VCaP (cell line): ENCODE measurements around the gene PNMA6F.

Experiments used
- H3K27ac ChIP-seq: fragments of 450-650 bp; 2 replicates; pipeline ENCODE4 v1.5.1; 2017
- CTCF ChIP-seq: fragments of 450-650 bp; conservative IDR thresholded peaks from 2 replicates; pipeline ENCODE4 v1.5.1; 2017; ENCODE audit warnings: mild to moderate bottlenecking, moderate library complexity

PNMA6F gene

GRCh38 chrX:153319295-153320046, 2.1 kb downstream of the PNMA6F start:
- no peak overlapping the region for H3K27ac ChIP-seq
- no peak for TF ChIP-seq CTCF

DNA sequence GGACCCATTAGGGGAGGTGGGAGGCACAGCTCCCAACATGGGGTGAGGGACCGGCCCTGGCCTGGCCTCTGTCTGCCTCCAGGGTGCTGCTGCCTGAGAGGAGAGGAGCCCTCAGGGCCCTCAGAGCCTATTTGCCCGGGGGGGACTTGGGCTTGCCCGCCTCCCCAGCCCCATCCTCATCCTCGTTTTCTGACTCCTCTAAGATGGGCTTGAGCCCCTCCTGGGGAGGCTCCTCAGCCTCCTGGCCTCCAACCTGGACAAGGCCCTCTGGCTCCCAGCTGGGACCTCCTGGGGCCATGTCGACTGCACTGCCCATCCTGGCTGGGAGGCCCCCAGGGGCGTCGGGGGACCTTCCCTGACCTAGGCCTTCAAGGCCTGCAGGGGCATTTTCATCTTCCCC, 2.8 kb downstream of the PNMA6F start:
- no peak for TF ChIP-seq CTCF
- no peak overlapping the region for H3K27ac ChIP-seq

- TF ChIP-seq CTCF: no peak
- H3K27ac ChIP-seq: no peak overlapping the region
Measured at GRCh38 chrX:153317996-153318722, 3.4 kb downstream of the PNMA6F start.

GRCh38 chrX:153317306-153317705, 4.3 kb downstream of the PNMA6F start:
- no peak overlapping the region for H3K27ac ChIP-seq
- no peak for TF ChIP-seq CTCF

DNA sequence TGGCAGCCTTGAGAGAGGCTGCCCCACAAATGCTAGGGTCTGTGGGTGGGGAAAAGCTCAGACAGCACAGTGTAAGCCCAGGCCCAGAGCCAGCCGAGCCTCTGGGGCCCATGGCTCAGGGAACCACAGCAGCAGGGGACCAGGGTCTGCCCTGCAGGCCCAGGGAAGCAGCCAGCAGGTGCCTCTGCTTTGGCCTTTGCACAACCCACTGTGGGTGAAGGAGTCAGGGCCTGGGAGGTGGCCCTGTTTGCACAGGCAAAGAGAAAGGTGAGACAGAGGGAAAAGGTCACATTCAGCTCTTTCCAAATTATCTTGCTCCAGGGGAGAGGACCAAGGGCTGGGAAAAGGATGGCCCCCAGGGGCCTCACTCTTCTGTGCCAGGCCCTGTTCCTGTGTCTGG, 8.7 kb downstream of the PNMA6F start:
- no peak for TF ChIP-seq CTCF
- no peak overlapping the region for H3K27ac ChIP-seq

DNA sequence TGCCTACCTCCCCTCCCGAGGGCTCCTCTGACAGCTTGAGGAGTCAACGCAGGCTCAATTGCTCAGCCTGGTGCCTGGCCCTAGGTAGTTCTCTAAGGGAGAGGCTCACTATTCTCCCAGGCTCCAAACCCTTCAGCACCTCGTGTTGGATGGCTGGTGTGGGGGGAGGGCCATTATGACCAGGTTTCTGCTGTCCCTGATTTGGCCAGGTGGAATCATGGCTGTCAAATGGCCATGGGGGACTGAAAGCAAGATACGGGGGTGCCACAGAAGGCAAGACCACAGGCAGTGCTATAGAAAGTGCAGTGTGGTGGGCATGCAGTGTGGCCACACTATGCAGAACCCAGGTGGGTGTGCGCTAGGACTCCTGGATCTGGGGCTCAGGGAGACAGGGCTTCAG, 9.5 kb downstream of the PNMA6F start:
- no peak overlapping the region for H3K27ac ChIP-seq
- no peak for TF ChIP-seq CTCF

DNA sequence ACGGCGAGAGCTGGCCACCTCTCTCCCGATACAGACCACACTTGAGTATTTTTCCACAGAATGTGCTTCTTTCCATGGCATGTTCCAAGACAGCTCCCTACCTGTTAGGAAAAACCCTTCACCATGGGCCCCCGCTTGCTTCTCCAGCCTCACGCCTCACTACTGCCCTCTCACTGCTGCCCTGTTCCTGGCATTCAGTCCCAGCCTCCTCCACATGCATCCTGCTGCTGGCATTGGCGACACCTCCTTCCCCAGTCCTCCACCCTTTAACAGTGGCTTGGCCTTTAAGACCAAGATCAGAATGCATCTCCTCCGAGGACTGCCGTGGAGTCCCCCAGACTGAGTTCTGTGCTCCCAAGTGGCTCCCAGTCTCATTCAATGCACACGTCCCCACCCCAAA, 10.7 kb downstream of the PNMA6F start:
- no peak overlapping the region for H3K27ac ChIP-seq
- TF ChIP-seq CTCF: no peak
